Lower leg skin (tissue), 4 donors: ENCODE data around the gene BAZ1B. TPM values are rescaled to one million over a fixed set of nuclear protein-coding genes. Genes with fewer than 3 reads are reported as not detected.

Source experiments
- DNase-seq, 2 donors: peaks; one replicate each; pipeline ENCODE4 v3.0.0-alpha.2; 2019; ENCODE audit warnings: low spot score in 2 of 2
- H3K4me3 ChIP-seq: fragments of 200-600 bp; sonication (generic); 2 replicates; pipeline ENCODE4 v1.5.1; 2017; ENCODE audit warnings: mild to moderate bottlenecking, low read depth; ENCODE audit not compliant: poor library complexity, severe bottlenecking
- CTCF ChIP-seq, 3 donors: fragments of 450-650 bp; IDR thresholded peaks; one replicate each; pipeline ENCODE4 v1.5.1; 2016; ENCODE audit warnings: antibody characterized with exemption in 3 of 3, mild to moderate bottlenecking in 3 of 3, moderate library complexity in 2 of 3
- POLR2A ChIP-seq, 2 donors: fragments of 450-650 bp; IDR thresholded peaks; one replicate each; pipeline ENCODE4 v1.6.1; 2016 to 2017; ENCODE audit warnings: antibody characterized with exemption in 2 of 2, mild to moderate bottlenecking in 1 of 2, moderate library complexity in 1 of 2
- WGBS, 2 donors: methylation state at CpG; one replicate each; pipeline ENCODE4 v1.1.5; 2018; 5-methylcytosine and 5-hydroxymethylcytosine counted together
- intact Hi-C: fragments of 100-400 bp; cut with DNase I; formaldehyde crosslinking; loops from one replicate; pipeline ENCODE4 v1.15.0; 2023; ENCODE audit warnings: low total_unique reads
- total RNA-seq, 4 donors: library from RNA; depleted of rRNA; stranded (reverse); fragments of >200 nt; gene quantifications; one replicate each; pipeline ENCODE4 v1.1.0, GENCODE V29; 2016

The BAZ1B gene
- total RNA-seq, 4 donors from 2014 or later: 22.6 to 33.6 (median 28.8) TPM

- WGBS, 2 donors: 34 to 47% methylated on average over 16 of the region's 16 CpGs
- no peak overlapping the region for H3K4me3 ChIP-seq
- no peak for TF ChIP-seq CTCF (IDR thresholded peaks at IDR 0.05)
- TF ChIP-seq POLR2A (IDR thresholded peaks at IDR 0.05): no peak
- DNase-seq: no peak
- intact Hi-C loops: no loop called here
These were observed 84.3 kb downstream of the BAZ1B start for GRCh38 chr7:73437621-73438416.

- DNase-seq: no peak
- H3K4me3 ChIP-seq: no peak overlapping the region
- no peak for TF ChIP-seq CTCF (IDR thresholded peaks at IDR 0.05)
- TF ChIP-seq POLR2A (IDR thresholded peaks at IDR 0.05): no peak
- intact Hi-C loops: no loop called here
- WGBS, 2 donors: 81% methylated on average over 10 of the region's 10 CpGs
These were observed 85.0 kb downstream of the BAZ1B start for GRCh38 chr7:73437091-73437490.

- intact Hi-C loops: no loop called here
- TF ChIP-seq CTCF (IDR thresholded peaks at IDR 0.05): no peak
- no peak for TF ChIP-seq POLR2A (IDR thresholded peaks at IDR 0.05)
- no peak for DNase-seq
- WGBS, 2 donors: 47 to 67% methylated on average over 17 to 19 of the region's 20 CpGs
- H3K4me3 ChIP-seq: no peak overlapping the region
These were observed 85.8 kb downstream of the BAZ1B start for GRCh38 chr7:73436031-73436929.

- DNase-seq: no peak
- no peak overlapping the region for H3K4me3 ChIP-seq
- intact Hi-C loops: no loop called here
- 71 to 80% methylated on average over 19 to 28 of the region's 28 CpGs for WGBS, 2 donors
- TF ChIP-seq POLR2A (IDR thresholded peaks at IDR 0.05): no peak
- TF ChIP-seq CTCF (IDR thresholded peaks at IDR 0.05): no peak
These were observed 86.6 kb downstream of the BAZ1B start for GRCh38 chr7:73435471-73436009.

- 96 to 98% methylated on average over 26 of the region's 26 CpGs for WGBS, 2 donors
- TF ChIP-seq POLR2A (IDR thresholded peaks at IDR 0.05) (no peak), CTCF (IDR thresholded peaks at IDR 0.05) (no peak)
- no peak for DNase-seq
- intact Hi-C loops: no loop called here
- no peak overlapping the region for H3K4me3 ChIP-seq
These were observed 87.4 kb downstream of the BAZ1B start for GRCh38 chr7:73434701-73435069.
